HG03571 (cell line): ENCODE results near the gene DCANP1.
A peak's percentile ranks its signal among the peaks of the same experiment; 100 is the strongest.

Experiments used
- ATAC-seq: cut with Tn5 transposase; IDR thresholded peaks from one replicate; pipeline ENCODE4 v1.9.1; 2021; ENCODE audit not compliant: unreplicated experiment

Gene DCANP1

GRCh38 chr5:135481387-135481786 lies 34.2 kb upstream of the DCANP1 start:
- ATAC-seq: no peak

GRCh38 chr5:135480511-135480910 lies 33.4 kb upstream of the DCANP1 start:
- no peak for ATAC-seq

- ATAC-seq: no peak
These were observed 31.8 kb upstream of the DCANP1 start for GRCh38 chr5:135478938-135479337.

- no peak for ATAC-seq
These were observed 30.5 kb upstream of the DCANP1 start for GRCh38 chr5:135477613-135478066.

GRCh38 chr5:135476615-135477581 lies 29.8 kb upstream of the DCANP1 start:
- no peak for ATAC-seq

GRCh38 chr5:135473956-135474670 lies 27.0 kb upstream of the DCANP1 start:
- ATAC-seq: no peak

- ATAC-seq: no peak
These were observed 25.0 kb upstream of the DCANP1 start for GRCh38 chr5:135472141-135472540.

GRCh38 chr5:135471726-135472125 lies 24.6 kb upstream of the DCANP1 start:
- ATAC-seq: no peak

GRCh38 chr5:135469911-135470310 lies 22.8 kb upstream of the DCANP1 start:
- ATAC-seq: no peak

GRCh38 chr5:135468541-135468940 lies 21.4 kb upstream of the DCANP1 start:
- ATAC-seq: no peak

GRCh38 chr5:135467871-135468485 lies 20.8 kb upstream of the DCANP1 start:
- no peak for ATAC-seq

- no peak for ATAC-seq
These were observed 20.0 kb upstream of the DCANP1 start for GRCh38 chr5:135467051-135467625.

GRCh38 chr5:135466178-135467050 lies 19.3 kb upstream of the DCANP1 start:
- ATAC-seq: peak; percentile 67

GRCh38 chr5:135465391-135466122 lies 18.4 kb upstream of the DCANP1 start:
- no peak for ATAC-seq

- ATAC-seq: no peak
These were observed 15.2 kb upstream of the DCANP1 start for GRCh38 chr5:135462304-135462703.

GRCh38 chr5:135461481-135462151 lies 14.5 kb upstream of the DCANP1 start:
- ATAC-seq: no peak

GRCh38 chr5:135460246-135461033 lies 13.3 kb upstream of the DCANP1 start:
- ATAC-seq: no peak

GRCh38 chr5:135458921-135459331 lies 11.8 kb upstream of the DCANP1 start:
- ATAC-seq: no peak
